NB4 (cell line): ENCODE results near the gene PC.

Source experiments
- MYC ChIP-seq: IDR thresholded peaks from 2 replicates; pipeline ENCODE4 v1.6.1; 2011; ENCODE audit warnings: low read depth, low read length
- POLR2A ChIP-seq: IDR thresholded peaks from 2 replicates; pipeline ENCODE4 v1.6.1; 2011; ENCODE audit warnings: mild to moderate bottlenecking; ENCODE audit not compliant: insufficient read length; ENCODE audit errors: extremely low read depth
- TF ChIP-seq, protein P1 (sequence below): IDR thresholded peaks from one replicate; pipeline ENCODE4 v1.5.1; 2012; ENCODE audit warnings: low read depth, low read length
- TF ChIP-seq, protein P2 (sequence below): IDR thresholded peaks from 2 replicates; pipeline ENCODE4 v1.6.1; 2011; ENCODE audit warnings: low read depth, low read length

DNA sequence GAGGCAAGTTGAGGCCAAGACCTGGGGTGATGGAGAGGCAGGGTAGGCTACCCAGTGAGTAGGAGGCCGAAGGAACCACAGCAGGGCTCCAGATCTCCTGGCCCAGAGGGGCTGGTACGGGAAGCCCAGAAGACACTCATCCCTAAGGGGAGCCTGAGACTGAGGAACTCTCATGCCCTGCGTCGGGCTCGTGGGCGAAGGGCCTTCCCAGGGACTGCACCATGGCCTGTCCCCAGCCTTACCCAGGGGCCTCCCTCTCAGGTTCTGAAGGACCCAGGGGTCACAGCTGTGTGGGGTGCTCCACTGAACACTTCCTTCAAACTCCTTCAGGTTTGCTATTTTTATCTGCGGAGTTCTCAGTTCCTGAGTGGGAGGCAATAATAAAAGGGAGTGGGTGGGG lies 48.9 kb upstream of the PC start:
- TF ChIP-seq, protein P1, sequence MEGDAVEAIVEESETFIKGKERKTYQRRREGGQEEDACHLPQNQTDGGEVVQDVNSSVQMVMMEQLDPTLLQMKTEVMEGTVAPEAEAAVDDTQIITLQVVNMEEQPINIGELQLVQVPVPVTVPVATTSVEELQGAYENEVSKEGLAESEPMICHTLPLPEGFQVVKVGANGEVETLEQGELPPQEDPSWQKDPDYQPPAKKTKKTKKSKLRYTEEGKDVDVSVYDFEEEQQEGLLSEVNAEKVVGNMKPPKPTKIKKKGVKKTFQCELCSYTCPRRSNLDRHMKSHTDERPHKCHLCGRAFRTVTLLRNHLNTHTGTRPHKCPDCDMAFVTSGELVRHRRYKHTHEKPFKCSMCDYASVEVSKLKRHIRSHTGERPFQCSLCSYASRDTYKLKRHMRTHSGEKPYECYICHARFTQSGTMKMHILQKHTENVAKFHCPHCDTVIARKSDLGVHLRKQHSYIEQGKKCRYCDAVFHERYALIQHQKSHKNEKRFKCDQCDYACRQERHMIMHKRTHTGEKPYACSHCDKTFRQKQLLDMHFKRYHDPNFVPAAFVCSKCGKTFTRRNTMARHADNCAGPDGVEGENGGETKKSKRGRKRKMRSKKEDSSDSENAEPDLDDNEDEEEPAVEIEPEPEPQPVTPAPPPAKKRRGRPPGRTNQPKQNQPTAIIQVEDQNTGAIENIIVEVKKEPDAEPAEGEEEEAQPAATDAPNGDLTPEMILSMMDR = no peak
- TF ChIP-seq, protein P2, sequence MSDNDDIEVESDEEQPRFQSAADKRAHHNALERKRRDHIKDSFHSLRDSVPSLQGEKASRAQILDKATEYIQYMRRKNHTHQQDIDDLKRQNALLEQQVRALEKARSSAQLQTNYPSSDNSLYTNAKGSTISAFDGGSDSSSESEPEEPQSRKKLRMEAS = no peak
- TF ChIP-seq POLR2A (no peak), MYC (no peak)
